Body of pancreas (tissue), 4 donors: ENCODE results near the gene CCDC60. TPM values are rescaled to one million over a fixed set of nuclear protein-coding genes. Genes with fewer than 3 reads are reported as not detected.

Source experiments
- ATAC-seq: fragments of 150-250 bp; one replicate; pipeline ENCODE4 v1.9.1; 2016
- DNase-seq, 4 donors: peaks; one replicate each; pipeline ENCODE4 v3.0.0-alpha.2; 2019
- H3K27ac ChIP-seq, 4 donors: fragments of 200-600 bp; sonication (generic); 1 replicate in 3 of 4; 2 replicates in 1 of 4; pipeline versions ENCODE4 v1.5.1 to v1.6.1; 2016 to 2019; ENCODE audit warnings: mild to moderate bottlenecking in 1 of 4, mixed read lengths in 1 of 4, moderate library complexity in 1 of 4
- H3K27me3 ChIP-seq, 2 donors: fragments of 200-600 bp; sonication (generic); one replicate each; pipeline ENCODE4 v1.6.0; 2016; ENCODE audit warnings: mild to moderate bottlenecking in 1 of 2
- H3K36me3 ChIP-seq, 2 donors: fragments of 200-600 bp; sonication (generic); replicated peaks in 1 of 2; 2 replicates each; pipeline ENCODE4 v1.5.1; 2016; ENCODE audit warnings: low read depth in 2 of 2; ENCODE audit not compliant: insufficient read depth in 1 of 2
- H3K4me1 ChIP-seq: fragments of 200-600 bp; sonication (generic); one replicate; pipeline ENCODE4 v1.6.0; 2016
- H3K4me3 ChIP-seq, 2 donors: fragments of 200-600 bp; sonication (generic); 1 replicate in 1 of 2; 2 replicates in 1 of 2; pipeline ENCODE4 v1.5.1; 2016 to 2019
- H3K9me3 ChIP-seq, 3 donors: fragments of 200-600 bp; sonication (generic); 1 replicate in 2 of 3; 2 replicates in 1 of 3; pipeline ENCODE4 v1.5.1; 2016
- CTCF ChIP-seq, 7 experiments: fragments of 450-650 bp in 4 of 7; fragments of 200-600 bp in 3 of 7; sonication (generic) in 3 of 7; IDR thresholded peaks; one replicate each; pipeline ENCODE4 v1.5.1; 2016 to 2019; ENCODE audit warnings: antibody characterized with exemption in 7 of 7
- POLR2A ChIP-seq, 3 donors: fragments of 450-650 bp; IDR thresholded peaks; one replicate each; pipeline ENCODE4 v1.6.1; 2016; ENCODE audit warnings: antibody characterized with exemption in 3 of 3, mild to moderate bottlenecking in 2 of 3
- WGBS, 2 donors: methylation state at CpG; one replicate each; pipeline ENCODE4 v1.1.5; 2017; 5-methylcytosine and 5-hydroxymethylcytosine counted together
- intact Hi-C: fragments of 100-400 bp; cut with DNase I; formaldehyde crosslinking; loops from one replicate; pipeline ENCODE4 v1.15.1; 2023
- total RNA-seq, 2 donors: library from RNA; depleted of rRNA; stranded (reverse); fragments of >200 nt; gene quantifications; one replicate each; pipeline ENCODE4 v1.1.0, GENCODE V29; 2016

Gene CCDC60
- total RNA-seq, 2 donors from 2014 or later: not detected

GRCh38 chr12:119417440-119417839, 82.9 kb downstream of the CCDC60 start:
- H3K9me3 ChIP-seq: no peaks in the 10 kb centered on the region
- DNase-seq (no peak), ATAC-seq (no peak)
- H3K4me1 ChIP-seq: no peaks in the 10 kb centered on the region
- TF ChIP-seq POLR2A (IDR thresholded peaks at IDR 0.05) (no peak), CTCF (IDR thresholded peaks at IDR 0.05) (no peak)
- intact Hi-C loops: loop anchor here (10.0 kb wide), 1 partner anchor 303 kb away; no protein-coding TSS in a partner anchor
- no peaks in the 10 kb centered on the region for H3K36me3 ChIP-seq
- H3K4me3 ChIP-seq: no peak overlapping the region
- no peak overlapping the region for H3K27ac ChIP-seq
- no peaks in the 10 kb centered on the region for H3K27me3 ChIP-seq

GRCh38 chr12:119419381-119419780, 84.9 kb downstream of the CCDC60 start:
- intact Hi-C loops: loop anchor here (10.0 kb wide), 1 partner anchor 305 kb away; no protein-coding TSS in a partner anchor
- no peaks in the 10 kb centered on the region for H3K4me1 ChIP-seq
- WGBS, 2 donors: 59 to 62% methylated on average over 6 of the region's 6 CpGs
- no peaks in the 10 kb centered on the region for H3K9me3 ChIP-seq
- no peak overlapping the region for H3K4me3 ChIP-seq
- TF ChIP-seq CTCF (IDR thresholded peaks at IDR 0.05): no peak
- TF ChIP-seq POLR2A (IDR thresholded peaks at IDR 0.05): no peak
- ATAC-seq: no peak
- H3K36me3 ChIP-seq: no peaks in the 10 kb centered on the region
- no peaks in the 10 kb centered on the region for H3K27me3 ChIP-seq
- no peak overlapping the region for H3K27ac ChIP-seq
- no peak for DNase-seq

GRCh38 chr12:119423285-119423684, 88.8 kb downstream of the CCDC60 start:
- intact Hi-C loops: no loop called here
- ATAC-seq (no peak), DNase-seq (no peak)
- Histone ChIP-seq H3K36me3 (no peaks in the 10 kb centered on the region), H3K27me3 (no peaks in the 10 kb centered on the region), H3K27ac (no peak overlapping the region), H3K9me3 (no peaks in the 10 kb centered on the region), H3K4me1 (no peaks in the 10 kb centered on the region), H3K4me3 (no peak overlapping the region)
- TF ChIP-seq POLR2A (IDR thresholded peaks at IDR 0.05): no peak
- no peak for TF ChIP-seq CTCF (IDR thresholded peaks at IDR 0.05)
- WGBS, 2 donors: 25 to 43% methylated on average over 2 of the region's 2 CpGs

- peaks cover 0 to 1% (median 0%) of the 10 kb centered on the region in 3 donors for H3K9me3 ChIP-seq
- DNase-seq: no peak
- H3K36me3 ChIP-seq: no peaks in the 10 kb centered on the region
- TF ChIP-seq POLR2A (IDR thresholded peaks at IDR 0.05) (no peak), CTCF (IDR thresholded peaks at IDR 0.05) (no peak)
- no peaks in the 10 kb centered on the region for H3K27me3 ChIP-seq
- 57 to 68% methylated on average over 3 of the region's 3 CpGs for WGBS, 2 donors
- no peaks in the 10 kb centered on the region for H3K4me1 ChIP-seq
- no peak overlapping the region for H3K27ac ChIP-seq
- intact Hi-C loops: no loop called here
- no peak overlapping the region for H3K4me3 ChIP-seq
- ATAC-seq: no peak
Measured at GRCh38 chr12:119425623-119426022, 91.1 kb downstream of the CCDC60 start.

GRCh38 chr12:119431151-119431550, 96.6 kb downstream of the CCDC60 start:
- ATAC-seq (no peak), DNase-seq (no peak)
- no peaks in the 10 kb centered on the region for H3K27me3 ChIP-seq
- intact Hi-C loops: no loop called here
- H3K4me1 ChIP-seq: no peaks in the 10 kb centered on the region
- WGBS, 2 donors: 81 to 96% methylated on average over 5 of the region's 5 CpGs
- no peak overlapping the region for H3K27ac ChIP-seq
- no peak overlapping the region for H3K4me3 ChIP-seq
- H3K36me3 ChIP-seq: no peaks in the 10 kb centered on the region
- H3K9me3 ChIP-seq: peaks cover 0 to 6% (median 0%) of the 10 kb centered on the region in 3 donors
- no peak for TF ChIP-seq CTCF (IDR thresholded peaks at IDR 0.05)
- TF ChIP-seq POLR2A (IDR thresholded peaks at IDR 0.05): no peak
